SK-N-SH (cell line): ENCODE results near the gene NEURL3. TPM values are rescaled to one million over a fixed set of nuclear protein-coding genes. Genes with fewer than 3 reads are reported as not detected.

ENCODE experiments used
- CTCF ChIA-PET: fragments of 300-600, 350-600 bp; formaldehyde crosslinking; extraction: SDS; loops from one replicate; lab custom pipeline; 2021; lab: Yijun Ruan, JAX
- POLR2A ChIA-PET: fragments of 350-600 bp; sonication (Branson Sonifier 250); formaldehyde crosslinking; extraction: SDS; loops from one replicate; lab custom pipeline; 2020; ENCODE audit warnings: antibody characterized with exemption, inconsistent platforms; lab: Yijun Ruan, JAX
- DNase-seq: peaks from one replicate; pipeline ENCODE4 v3.0.0; 2012
- H2AFZ ChIP-seq: fragments of 200-600 bp; sonication (generic); 2 replicates; pipeline ENCODE4 v1.8.1; 2016; ENCODE audit warnings: antibody characterized with exemption, mild to moderate bottlenecking, low read depth
- H3F3A ChIP-seq: fragments of 200-600 bp; sonication (generic); replicated peaks from 2 replicates; pipeline ENCODE3; 2016; ENCODE audit warnings: antibody characterized with exemption, mild to moderate bottlenecking; ENCODE audit not compliant: insufficient read depth
- H3K27ac ChIP-seq, 2 experiments: fragments of 200-500 bp in 1 of 2; fragments of 200-600 bp in 1 of 2; sonication (Bioruptor generic) in 1 of 2; sonication (generic), shearing (Covaris generic) in 1 of 2; 2 replicates each; pipeline versions ENCODE4 v1.5.1 to v1.6.1; 2014 to 2016; ENCODE audit warnings: low read depth in 2 of 2, inconsistent platforms in 1 of 2, low read length in 1 of 2, mild to moderate bottlenecking in 1 of 2, mixed read lengths in 1 of 2
- H3K27me3 ChIP-seq: fragments of 200-600 bp; sonication (generic), shearing (Covaris generic); 2 replicates; pipeline ENCODE4 v1.6.1; 2016; ENCODE audit warnings: mixed run types; ENCODE audit not compliant: insufficient read depth
- H3K36me3 ChIP-seq, 2 experiments: fragments of 200-500 bp in 1 of 2; fragments of 200-600 bp in 1 of 2; sonication (Bioruptor generic) in 1 of 2; sonication (generic) in 1 of 2; replicated peaks in 1 of 2; 2 replicates each; pipeline versions ENCODE3 to v1.5.1; 2014 to 2016; ENCODE audit warnings: low read length in 1 of 2, mild to moderate bottlenecking in 1 of 2; ENCODE audit not compliant: insufficient read depth in 2 of 2, control insufficient read depth in 1 of 2
- H3K4me1 ChIP-seq, 2 experiments: fragments of 200-500 bp in 1 of 2; fragments of 200-600 bp in 1 of 2; sonication (Bioruptor generic) in 1 of 2; sonication (generic), shearing (Covaris generic) in 1 of 2; 2 replicates each; pipeline versions ENCODE4 v1.5.1 to v1.6.1; 2014 to 2016; ENCODE audit warnings: low read depth in 1 of 2, low read length in 1 of 2, mixed run types in 1 of 2; ENCODE audit not compliant: insufficient read depth in 2 of 2, control insufficient read depth in 1 of 2
- H3K4me2 ChIP-seq: fragments of 200-600 bp; sonication (generic), shearing (Covaris generic); 2 replicates; pipeline ENCODE4 v1.6.1; 2017; ENCODE audit warnings: mixed run types
- H3K4me3 ChIP-seq, 2 experiments: fragments of 200-500 bp in 1 of 2; fragments of 200-600 bp in 1 of 2; sonication (Bioruptor generic) in 1 of 2; sonication (generic), shearing (Covaris generic) in 1 of 2; 2 replicates each; pipeline versions ENCODE4 v1.5.1 to v1.8.1; 2014 to 2016; ENCODE audit warnings: low read depth in 2 of 2, inconsistent platforms in 1 of 2, low read length in 1 of 2, mild to moderate bottlenecking in 1 of 2, mixed read lengths in 1 of 2, moderate library complexity in 1 of 2
- H3K79me2 ChIP-seq: fragments of 200-600 bp; sonication (generic); 2 replicates; pipeline ENCODE4 v1.8.1; 2017; ENCODE audit warnings: mild to moderate bottlenecking; ENCODE audit not compliant: insufficient read depth
- H3K9ac ChIP-seq: fragments of 200-600 bp; sonication (generic); 2 replicates; pipeline ENCODE4 v1.6.1; 2017; ENCODE audit warnings: mixed run types
- H3K9me2 ChIP-seq: fragments of 200-600 bp; sonication (generic); 2 replicates; pipeline ENCODE4 v1.6.1; 2017; ENCODE audit warnings: mixed run types
- H3K9me3 ChIP-seq: fragments of 200-600 bp; sonication (generic); 2 replicates; pipeline ENCODE4 v1.6.1; 2017; ENCODE audit warnings: mixed run types, mild to moderate bottlenecking, moderate library complexity
- H4K20me1 ChIP-seq: fragments of 200-600 bp; sonication (generic); 2 replicates; pipeline ENCODE4 v1.6.1; 2017; ENCODE audit warnings: mild to moderate bottlenecking, mixed run types; ENCODE audit not compliant: insufficient read depth
- ELF1 ChIP-seq: IDR thresholded peaks from 2 replicates; pipeline ENCODE4 v1.4.0; 2012
- EP300 ChIP-seq, 2 experiments: IDR thresholded peaks; 2 replicates each; pipeline versions ENCODE4 v1.4.0 to v1.6.1; 2012; ENCODE audit warnings: borderline replicate concordance in 1 of 2, low read depth in 1 of 2, low read length in 1 of 2
- FOSL2 ChIP-seq: IDR thresholded peaks from 2 replicates; pipeline ENCODE4 v1.4.0; 2012; ENCODE audit warnings: low read depth, mild to moderate bottlenecking, moderate library complexity, borderline replicate concordance
- GATA2 ChIP-seq: sonication (generic); formaldehyde crosslinking; IDR thresholded peaks from 2 replicates; pipeline ENCODE4 v1.5.0; 2020; ENCODE audit warnings: mild to moderate bottlenecking, missing genetic modification reagents
- IRF3 ChIP-seq: fragments of 150-350 bp; IDR thresholded peaks from 2 replicates; pipeline ENCODE4 v1.6.1; 2016; ENCODE audit warnings: mild to moderate bottlenecking, low read depth, low read length
- JUND ChIP-seq: IDR thresholded peaks from 2 replicates; pipeline ENCODE4 v1.4.0; 2012
- MXI1 ChIP-seq: IDR thresholded peaks from 2 replicates; pipeline ENCODE4 v1.6.1; 2012; ENCODE audit warnings: mild to moderate bottlenecking, low read depth, low read length, improper control_type of control experiment
- NFIC ChIP-seq: IDR thresholded peaks from 2 replicates; pipeline ENCODE4 v1.4.0; 2012; ENCODE audit warnings: borderline replicate concordance
- NRF1 ChIP-seq: IDR thresholded peaks from 2 replicates; pipeline ENCODE4 v1.6.1; 2012; ENCODE audit warnings: low read depth, mild to moderate bottlenecking, low read length
- PBX3 ChIP-seq: IDR thresholded peaks from 2 replicates; pipeline ENCODE4; 2012
- RAD21 ChIP-seq: IDR thresholded peaks from 2 replicates; pipeline ENCODE4 v1.6.1; 2012; ENCODE audit warnings: mild to moderate bottlenecking, low read length
- RCOR1 ChIP-seq: fragments of 150-350 bp; IDR thresholded peaks from 2 replicates; pipeline ENCODE4 v1.6.1; 2017; ENCODE audit warnings: antibody characterized with exemption, low read length
- RFX5 ChIP-seq: IDR thresholded peaks from 2 replicates; pipeline ENCODE4 v1.6.1; 2012; ENCODE audit warnings: mild to moderate bottlenecking, improper control_type of control experiment, low read length
- SMC3 ChIP-seq: IDR thresholded peaks from 2 replicates; pipeline ENCODE4 v1.6.1; 2012; ENCODE audit warnings: low read depth, low read length, improper control_type of control experiment
- USF1 ChIP-seq: IDR thresholded peaks from 2 replicates; pipeline ENCODE4 v1.4.0; 2012; ENCODE audit warnings: low read depth, borderline replicate concordance
- USF2 ChIP-seq: fragments of 150-350 bp; IDR thresholded peaks from 2 replicates; pipeline ENCODE4 v1.6.1; 2017; ENCODE audit warnings: antibody characterized with exemption, low read length, low read depth, borderline replicate concordance
- ZBTB33 ChIP-seq: IDR thresholded peaks from 2 replicates; pipeline ENCODE4 v1.4.0; 2012; ENCODE audit warnings: low read depth, borderline replicate concordance
- WGBS: methylation state at CpG from one replicate; pipeline ENCODE4 v1.1.6; 2017; ENCODE audit warnings: low lambda C conversion rate; 5-methylcytosine and 5-hydroxymethylcytosine counted together
- polyA plus RNA-seq, 3 experiments: library from polyadenylated mRNA; depleted of rRNA; stranded (reverse); fragments of >200 nt; gene quantifications; 2 replicates each; pipeline ENCODE4 v1.2.3, GENCODE V29; 2012

The NEURL3 gene
- polyA plus RNA-seq, 1 of the 3 experiments (the other 2 are of a cell fraction): 0.08 TPM

GRCh38 chr2:96539215-96539920, 34.2 kb upstream of the NEURL3 start:
- H3K4me1 ChIP-seq: peaks cover 7 to 24% of the 10 kb centered on the region in 2 experiments; a peak in 3 of 4 replicates
- H3K9me3 ChIP-seq: no peaks in the 10 kb centered on the region
- peaks cover 0 to 2% of the 10 kb centered on the region in 2 experiments for H3K36me3 ChIP-seq
- H3K9ac ChIP-seq: no peak overlapping the region
- 0 out of 2 replicates have a peak, but pooled peaks cover 3% of the 10 kb centered on the region for H3K79me2 ChIP-seq
- peaks cover 22% of the 10 kb centered on the region; the same call in 1 of the 2 replicates for H4K20me1 ChIP-seq
- ChIA-PET CTCF (interaction anchor here (0.6 to 8.6 kb wide), 5 partner anchors 9 to 211 kb away, joined by 3 to 91 read pairs (median 4); no protein-coding TSS in a partner anchor), POLR2A (no interaction called here)
- no peak for DNase-seq
- no peaks in the 10 kb centered on the region for H3K9me2 ChIP-seq
- TF ChIP-seq USF1: no peak
- no peak for TF ChIP-seq IRF3
- no peak for TF ChIP-seq JUND
- TF ChIP-seq RFX5: no peak
- no peak for TF ChIP-seq GATA2 (CRISPR knock-in tag)
- no peak for TF ChIP-seq RAD21
- TF ChIP-seq EP300 (IDR thresholded peaks at IDR 0.05; ENCODE audit: borderline replicate concordance in 1 of 2, low read depth in 1 of 2, low read length in 1 of 2): no peak
- TF ChIP-seq MXI1: no peak
- TF ChIP-seq USF2: no peak
- TF ChIP-seq PBX3: no peak
- TF ChIP-seq NRF1: no peak
- TF ChIP-seq RCOR1: no peak
- TF ChIP-seq FOSL2: no peak
- no peak for TF ChIP-seq NFIC
- no peak for TF ChIP-seq SMC3
- TF ChIP-seq ZBTB33: no peak
- TF ChIP-seq ELF1: no peak
- no peaks in the 10 kb centered on the region for H3F3A ChIP-seq
- 91% methylated on average over 9 of the region's 9 CpGs for WGBS
- no peaks in the 10 kb centered on the region for H3K27me3 ChIP-seq
- H3K4me3 ChIP-seq: no peak overlapping the region
- no peak overlapping the region for H2AFZ ChIP-seq
- H3K27ac ChIP-seq: no peak overlapping the region
- no peak overlapping the region for H3K4me2 ChIP-seq
